OCI-LY3 (cell line): Measurements from ENCODE around the gene EYS.

Source experiments
- H2AFZ ChIP-seq: fragments of 200-600, 300-600 bp; shearing (Covaris generic); 2 replicates; pipeline ENCODE4 v1.6.0; 2014; ENCODE audit warnings: antibody characterized with exemption, low read depth, low read length
- H3K27ac ChIP-seq: fragments of 200-600, 300-600 bp; sonication (generic); 2 replicates; pipeline ENCODE4 v1.5.1; 2014; ENCODE audit warnings: mild to moderate bottlenecking, low read length, moderate library complexity, mixed read lengths
- H3K27me3 ChIP-seq: fragments of 200-600, 300-600 bp; sonication (generic); 2 replicates; pipeline ENCODE4 v1.6.1; 2014; ENCODE audit warnings: low read depth, low read length, mixed read lengths
- H3K36me3 ChIP-seq: fragments of 200-600, 300-600 bp; sonication (generic); replicated peaks from 2 replicates; pipeline ENCODE3; 2014; ENCODE audit warnings: low read depth, low read length, mixed read lengths
- H3K4me1 ChIP-seq: fragments of 300-600, 200-600 bp; sonication (generic); 2 replicates; pipeline ENCODE4 v1.6.1; 2014; ENCODE audit warnings: low read length, mixed read lengths
- H3K4me2 ChIP-seq: fragments of 200-600, 300-600 bp; sonication (generic); 2 replicates; pipeline ENCODE4 v1.6.1; 2014; ENCODE audit warnings: low read length, mixed read lengths
- H3K4me3 ChIP-seq: fragments of 300-600, 200-600 bp; sonication (generic); 2 replicates; pipeline ENCODE4 v1.5.1; 2014; ENCODE audit warnings: antibody characterized with exemption, mild to moderate bottlenecking, low read length, moderate library complexity
- H3K79me2 ChIP-seq: fragments of 300-600, 200-600 bp; shearing (Covaris generic); 2 replicates; pipeline ENCODE4 v1.6.1; 2014; ENCODE audit warnings: mild to moderate bottlenecking, low read length, mixed read lengths
- H3K9ac ChIP-seq: fragments of 300-600, 200-600 bp; shearing (Covaris generic); 2 replicates; pipeline ENCODE4 v1.6.0; 2014; ENCODE audit warnings: mild to moderate bottlenecking, low read length, moderate library complexity
- H3K9me3 ChIP-seq: fragments of 200-600, 300-600 bp; shearing (Covaris generic); 2 replicates; pipeline ENCODE4 v1.6.1; 2014; ENCODE audit warnings: low read length, mixed read lengths; ENCODE audit not compliant: insufficient read depth
- H4K20me1 ChIP-seq: fragments of 200-600, 300-600 bp; sonication (generic); 2 replicates; pipeline ENCODE4 v1.6.1; 2016; ENCODE audit warnings: low read length, mixed read lengths; ENCODE audit not compliant: insufficient read depth
- CTCF ChIP-seq: fragments of 200-600, 300-600 bp; sonication (generic); IDR thresholded peaks from 2 replicates; pipeline ENCODE4 v1.5.1; 2014; ENCODE audit warnings: antibody characterized with exemption, low read length, low read depth
- EZH2phosphoT487 ChIP-seq: fragments of 200-600 bp; shearing (Covaris generic); IDR thresholded peaks from 2 replicates; pipeline ENCODE4 v1.6.1; 2018; ENCODE audit warnings: antibody characterized with exemption, mixed run types, low read depth

The EYS gene

GRCh38 chr6:64807785-64808184 lies 899.2 kb downstream of the EYS start:
- Histone ChIP-seq H3K79me2 (no peaks in the 10 kb centered on the region), H3K9ac (no peak overlapping the region), H3K27me3 (no peaks in the 10 kb centered on the region), H3K27ac (no peak overlapping the region), H4K20me1 (no peaks in the 10 kb centered on the region), H3K4me2 (no peak overlapping the region), H3K4me1 (no peaks in the 10 kb centered on the region), H2AFZ (no peak overlapping the region), H3K36me3 (no peaks in the 10 kb centered on the region), H3K9me3 (no peaks in the 10 kb centered on the region), H3K4me3 (no peak overlapping the region)
- TF ChIP-seq EZH2phosphoT487 (no peak), CTCF (no peak)

- no peak overlapping the region for H3K9ac ChIP-seq
- no peak overlapping the region for H3K4me2 ChIP-seq
- H3K27me3 ChIP-seq: no peaks in the 10 kb centered on the region
These were observed 903.4 kb downstream of the EYS start for GRCh38 chr6:64803470-64804166.

GRCh38 chr6:64792534-64792933 lies 914.5 kb downstream of the EYS start:
- Histone ChIP-seq H4K20me1 (no peaks in the 10 kb centered on the region), H3K4me2 (no peak overlapping the region), H3K36me3 (no peaks in the 10 kb centered on the region), H3K4me3 (no peak overlapping the region), H3K9me3 (no peaks in the 10 kb centered on the region), H3K27ac (no peak overlapping the region), H3K27me3 (no peaks in the 10 kb centered on the region), H3K79me2 (no peaks in the 10 kb centered on the region), H2AFZ (no peak overlapping the region), H3K9ac (no peak overlapping the region), H3K4me1 (no peaks in the 10 kb centered on the region)
- TF ChIP-seq CTCF: no peak
- TF ChIP-seq EZH2phosphoT487: no peak

More at GRCh38 chr6:64803470-64804166, 903.4 kb downstream of the EYS start:
- Histone ChIP-seq H3K4me1 (no peaks in the 10 kb centered on the region), H3K79me2 (no peaks in the 10 kb centered on the region), H3K27ac (no peak overlapping the region), H4K20me1 (no peaks in the 10 kb centered on the region), H2AFZ (no peak overlapping the region), H3K4me3 (no peak overlapping the region), H3K36me3 (no peaks in the 10 kb centered on the region), H3K9me3 (no peaks in the 10 kb centered on the region)
- TF ChIP-seq CTCF: no peak

- Histone ChIP-seq H3K9ac (no peak overlapping the region), H3K4me2 (no peak overlapping the region), H4K20me1 (no peaks in the 10 kb centered on the region), H3K9me3 (no peaks in the 10 kb centered on the region), H3K79me2 (no peaks in the 10 kb centered on the region), H3K27me3 (no peaks in the 10 kb centered on the region), H3K27ac (no peak overlapping the region), H3K4me3 (no peak overlapping the region), H3K36me3 (no peaks in the 10 kb centered on the region), H2AFZ (no peak overlapping the region), H3K4me1 (no peaks in the 10 kb centered on the region)
- TF ChIP-seq EZH2phosphoT487 (no peak), CTCF (no peak)
These were observed 917.5 kb downstream of the EYS start for GRCh38 chr6:64789476-64789875.
